Measurements from ENCODE around the gene CLIP1.
A peak's percentile ranks its signal among the peaks of the same experiment; 100 is the strongest.

CLIP1 gene

DNA sequence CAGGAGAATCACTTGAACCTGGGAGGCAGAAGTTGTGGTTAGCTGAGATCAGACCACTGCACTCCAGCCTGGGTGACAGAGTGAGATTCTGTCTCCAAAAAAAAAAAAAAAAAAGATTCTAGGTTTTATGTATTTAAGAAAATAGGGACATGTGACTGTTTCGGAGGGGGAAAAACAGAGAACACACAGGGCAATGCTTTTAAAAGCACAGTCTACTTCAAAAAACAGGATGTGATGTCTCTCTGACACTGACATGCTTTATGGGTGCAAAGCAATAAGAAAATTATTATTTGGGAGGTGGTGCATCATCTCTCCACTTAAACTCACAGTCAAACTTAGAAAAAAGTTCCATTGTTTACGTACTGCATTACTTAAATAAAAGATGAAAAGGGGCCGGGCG lies 28.7 kb downstream of the CLIP1 start:
- no peak overlapping the region for H2AFZ ChIP-seq (ENCODE audit: low read depth, low read length)
- H4K20me1 ChIP-seq (ENCODE audit: insufficient read depth, low read length), result no peaks in the 10 kb centered on the region
- no peak overlapping the region for H3K9ac ChIP-seq (ENCODE audit: low read length)
- H3K79me2 ChIP-seq (ENCODE audit: low read length), result no peaks in the 10 kb centered on the region
- no peak overlapping the region for H3K4me3 ChIP-seq (ENCODE audit: low read length)
- no peak overlapping the region for H3K27ac ChIP-seq (ENCODE audit: low read length)
- no peaks in the 10 kb centered on the region for H3K36me3 ChIP-seq (replicated peaks; ENCODE audit: low read depth, low read length)
- peak overlapping the region; percentile 13; the same call in 1 of the 2 replicates for H3K4me2 ChIP-seq (ENCODE audit: low read length)
- no peaks in the 10 kb centered on the region for H3K27me3 ChIP-seq (ENCODE audit: low read depth, low read length)
- H3K4me1 ChIP-seq (ENCODE audit: low read length), result peaks cover 9% of the 10 kb centered on the region
- no peaks in the 10 kb centered on the region for H3K9me3 ChIP-seq (ENCODE audit: insufficient read depth, low read length)
- TF ChIP-seq EZH2phosphoT487 (IDR thresholded peaks at IDR 0.05; ENCODE audit: low read depth) (no peak), CTCF (IDR thresholded peaks at IDR 0.05; ENCODE audit: low read depth, low read length) (no peak)

DNA sequence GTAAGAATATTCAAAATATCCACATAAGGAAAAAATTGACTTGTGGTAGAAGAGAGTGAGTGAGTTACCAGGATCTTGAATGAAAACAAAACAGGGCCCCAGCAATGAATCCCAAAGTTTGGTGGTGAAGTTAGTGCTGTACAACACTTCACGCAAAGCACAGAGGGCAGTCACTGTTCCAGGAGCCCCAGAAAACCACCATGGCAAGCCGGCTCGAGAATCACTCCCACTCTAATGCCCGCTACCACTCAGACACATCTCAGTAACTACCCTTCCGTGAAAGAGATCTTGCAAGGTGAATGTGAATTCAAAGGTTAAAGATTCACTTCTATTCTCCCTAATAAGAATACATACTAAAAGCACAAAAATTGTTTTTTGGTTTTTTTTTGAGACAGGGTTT lies 30.1 kb downstream of the CLIP1 start:
- no peaks in the 10 kb centered on the region for H3K9me3 ChIP-seq (ENCODE audit: insufficient read depth, low read length)
- H3K4me1 ChIP-seq (ENCODE audit: low read length), result peaks cover 9% of the 10 kb centered on the region
- no peaks in the 10 kb centered on the region for H3K79me2 ChIP-seq (ENCODE audit: low read length)
- TF ChIP-seq CTCF (IDR thresholded peaks at IDR 0.05; ENCODE audit: low read depth, low read length) (no peak), EZH2phosphoT487 (IDR thresholded peaks at IDR 0.05; ENCODE audit: low read depth) (no peak)
- H3K9ac ChIP-seq (ENCODE audit: low read length), result no peak overlapping the region
- H2AFZ ChIP-seq (ENCODE audit: low read depth, low read length), result no peak overlapping the region
- H3K27ac ChIP-seq (ENCODE audit: low read length), result no peak overlapping the region
- H3K4me2 ChIP-seq (ENCODE audit: low read length), result no peak overlapping the region
- no peak overlapping the region for H3K4me3 ChIP-seq (ENCODE audit: low read length)
- no peaks in the 10 kb centered on the region for H3K36me3 ChIP-seq (replicated peaks; ENCODE audit: low read depth, low read length)
- H3K27me3 ChIP-seq (ENCODE audit: low read depth, low read length), result no peaks in the 10 kb centered on the region
- no peaks in the 10 kb centered on the region for H4K20me1 ChIP-seq (ENCODE audit: insufficient read depth, low read length)

DNA sequence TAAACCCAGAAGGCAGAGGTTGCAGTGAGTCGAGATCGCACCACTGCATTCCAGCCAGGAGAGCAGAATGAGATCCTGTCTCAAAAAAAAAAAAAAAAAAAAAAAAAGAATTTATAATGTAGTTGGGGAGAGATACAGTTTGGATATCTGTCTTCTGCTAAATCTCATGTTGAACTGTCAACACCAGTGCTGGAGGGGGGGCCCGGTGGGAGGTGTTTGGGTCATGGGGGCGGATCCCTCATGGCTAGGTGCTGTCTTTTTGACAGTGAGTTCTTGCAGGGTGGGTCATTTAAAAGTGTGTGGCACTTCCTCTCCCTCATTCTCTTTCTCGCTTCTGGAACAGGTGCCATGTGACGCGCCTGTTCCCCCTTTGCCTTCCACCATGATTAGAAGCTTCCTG lies 32.8 kb downstream of the CLIP1 start:
- TF ChIP-seq EZH2phosphoT487 (IDR thresholded peaks at IDR 0.05; ENCODE audit: low read depth) (no peak), CTCF (IDR thresholded peaks at IDR 0.05; ENCODE audit: low read depth, low read length) (no peak)
- Histone ChIP-seq H3K4me1 (ENCODE audit: low read length) (peaks cover 9% of the 10 kb centered on the region), H3K4me2 (ENCODE audit: low read length) (no peak overlapping the region), H3K27me3 (ENCODE audit: low read depth, low read length) (no peaks in the 10 kb centered on the region), H3K4me3 (ENCODE audit: low read length) (no peak overlapping the region), H3K9me3 (ENCODE audit: insufficient read depth, low read length) (no peaks in the 10 kb centered on the region), H3K27ac (ENCODE audit: low read length) (no peak overlapping the region), H3K36me3 (replicated peaks; ENCODE audit: low read depth, low read length) (no peaks in the 10 kb centered on the region), H3K9ac (ENCODE audit: low read length) (no peak overlapping the region), H3K79me2 (ENCODE audit: low read length) (no peaks in the 10 kb centered on the region), H4K20me1 (ENCODE audit: insufficient read depth, low read length) (no peaks in the 10 kb centered on the region), H2AFZ (ENCODE audit: low read depth, low read length) (no peak overlapping the region)

DNA sequence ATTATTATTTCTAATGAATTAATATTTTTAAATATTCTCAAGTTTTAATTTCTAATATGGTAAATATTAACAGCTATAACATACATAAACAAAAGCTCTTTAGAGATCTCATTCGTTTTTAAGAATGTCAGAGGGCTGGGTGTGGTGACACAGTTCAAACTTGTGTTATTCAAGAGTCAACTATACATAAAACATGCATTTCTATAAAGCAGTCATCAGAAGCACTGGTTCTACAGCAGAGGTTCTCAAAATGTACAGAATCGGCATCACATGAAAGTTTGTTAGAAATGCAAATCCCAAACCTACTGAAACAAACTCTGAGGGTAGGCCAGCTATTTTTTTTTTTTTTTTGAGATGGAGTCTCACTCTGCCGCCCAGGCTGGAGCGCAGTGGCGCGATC lies 34.6 kb downstream of the CLIP1 start:
- TF ChIP-seq CTCF (IDR thresholded peaks at IDR 0.05; ENCODE audit: low read depth, low read length) (no peak), EZH2phosphoT487 (IDR thresholded peaks at IDR 0.05; ENCODE audit: low read depth) (no peak)
- Histone ChIP-seq H3K9me3 (ENCODE audit: insufficient read depth, low read length) (no peaks in the 10 kb centered on the region), H3K4me1 (ENCODE audit: low read length) (no peaks in the 10 kb centered on the region), H4K20me1 (ENCODE audit: insufficient read depth, low read length) (peaks cover 4% of the 10 kb centered on the region; the same call in 1 of the 2 replicates), H3K79me2 (ENCODE audit: low read length) (no peaks in the 10 kb centered on the region), H3K27me3 (ENCODE audit: low read depth, low read length) (no peaks in the 10 kb centered on the region), H3K4me2 (ENCODE audit: low read length) (no peak overlapping the region), H2AFZ (ENCODE audit: low read depth, low read length) (no peak overlapping the region), H3K4me3 (ENCODE audit: low read length) (no peak overlapping the region), H3K36me3 (replicated peaks; ENCODE audit: low read depth, low read length) (no peaks in the 10 kb centered on the region), H3K9ac (ENCODE audit: low read length) (no peak overlapping the region), H3K27ac (ENCODE audit: low read length) (no peak overlapping the region)
